ENCODE measurements around the gene TAOK1. TPM values are rescaled to one million over a fixed set of nuclear protein-coding genes. Genes with fewer than 3 reads are reported as not detected.
A peak's percentile ranks its signal among the peaks of the same experiment; 100 is the strongest.

Gene TAOK1
- total and polyA plus RNA-seq, 9 of the 15 experiments (the other 6 are each of a cell fraction or from before 2014, with no cell fraction given) = 3.2 to 33.1 (median 16.5) TPM

DNA sequence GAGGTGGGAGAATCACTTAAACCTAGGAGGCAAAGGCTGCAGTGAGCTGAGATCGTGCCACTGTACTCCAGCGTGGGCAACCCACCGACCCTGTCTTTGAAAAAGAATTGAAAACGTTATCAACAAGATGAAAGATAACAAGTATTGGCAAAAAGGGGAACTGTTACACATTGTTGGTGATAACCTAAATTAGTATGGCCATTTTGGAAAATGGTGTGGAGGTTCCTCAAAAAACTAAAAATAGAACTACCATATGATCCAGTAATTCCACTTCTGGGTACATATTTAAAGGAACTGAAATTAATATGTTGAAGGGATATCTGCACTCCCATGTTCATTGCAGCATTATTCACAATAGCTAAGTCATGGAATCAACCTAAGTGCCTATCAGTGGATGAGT, 115.7 kb downstream of the TAOK1 start:
- 47% methylated on average over 4 of the region's 4 CpGs for WGBS (ENCODE audit: insufficient coverage, low coverage, missing lambda C conversion rate)
- intact Hi-C loops (cut with micrococcal nuclease) = no loop called here
- no peak for FAIRE-seq

DNA sequence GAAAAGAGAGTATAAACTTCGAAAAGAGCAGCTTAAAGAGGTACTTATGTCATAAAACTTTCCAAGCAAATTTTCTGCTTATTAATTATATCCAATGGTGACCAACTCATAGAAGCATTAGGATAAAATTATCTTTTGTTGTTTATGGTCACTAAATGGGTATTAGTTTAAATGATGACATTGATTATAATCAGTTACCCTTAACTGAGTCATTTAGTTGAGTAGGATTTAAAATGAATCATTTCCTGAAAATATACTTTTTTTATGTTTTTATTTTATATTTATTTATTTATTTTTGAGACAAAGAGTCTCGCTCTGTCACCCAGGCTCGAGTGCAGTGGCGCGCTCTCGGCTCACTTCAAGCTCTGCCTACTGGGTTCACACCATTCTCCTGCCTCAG, 120.8 kb downstream of the TAOK1 start:
- POLR2A ChIA-PET = no interaction called here
- Histone ChIP-seq H3K4me1 (replicated peaks in 1 of 2; ENCODE audit: control insufficient read depth in 2 of 2, insufficient read depth in 2 of 2, low read length in 2 of 2) (no peaks in the 10 kb centered on the region), H2AFZ (ENCODE audit: low read depth, low read length) (no peak overlapping the region), H3K4me3 (no peak overlapping the region), H3K9me3 (replicated peaks; ENCODE audit: control insufficient read depth, insufficient read depth, low read depth, low read length) (no peaks in the 10 kb centered on the region), H3K36me3 (ENCODE audit: control insufficient read depth, insufficient read depth, low read length) (peaks cover 72% of the 10 kb centered on the region), H3K27ac (ENCODE audit: extremely low read depth, low read depth, low read length) (no peak overlapping the region), H3K9ac (ENCODE audit: insufficient read depth in 1 of 2, low read depth in 2 of 2, low read length in 2 of 2) (no peak overlapping the region), H3K9me1 (ENCODE audit: control insufficient read depth, insufficient read depth, low read length) (no peaks in the 10 kb centered on the region), H3K27me3 (ENCODE audit: control insufficient read depth in 2 of 2, insufficient read depth in 2 of 2, low read length in 2 of 2) (no peaks in the 10 kb centered on the region), H3K79me2 (ENCODE audit: control insufficient read depth, insufficient read depth, low read length) (no peaks in the 10 kb centered on the region), H4K20me1 (replicated peaks; ENCODE audit: control insufficient read depth, insufficient read depth, low read length) (no peaks in the 10 kb centered on the region), H3K4me2 (ENCODE audit: insufficient read depth, low read length) (no peak overlapping the region)
- CTCF ChIA-PET (ENCODE audit: low intra/inter-chr PET ratio) = no interaction called here
- 98% methylated on average over 6 of the region's 6 CpGs for WGBS (ENCODE audit: insufficient coverage, low coverage, missing lambda C conversion rate)
- in situ Hi-C loops (cut with MboI) = no loop called here
- no TSS peak for BruUV-seq (replicated peaks)
- FAIRE-seq = no peak
- TF ChIP-seq RBM15 (IDR thresholded peaks at IDR 0.05; ENCODE audit: insufficient read depth, low read length) (no peak), CCAR2 (IDR thresholded peaks at IDR 0.05; ENCODE audit: low read depth, low read length) (no peak), ZNF121 (CRISPR knock-in tag; conservative IDR thresholded peaks at IDR 0.05) (no peak), TBP (optimal IDR thresholded peaks at IDR 0.05; ENCODE audit: low read depth, low read length) (no peak), HMG20A (CRISPR knock-in tag; conservative IDR thresholded peaks at IDR 0.05) (no peak), BCL6 (CRISPR knock-in tag; IDR thresholded peaks at IDR 0.05) (no peak), NBN (IDR thresholded peaks at IDR 0.05; ENCODE audit: low read depth) (no peak), SMAD1 (IDR thresholded peaks at IDR 0.05; ENCODE audit: low read depth, low read length, partially characterized antibody) (no peak), CC2D1A (IDR thresholded peaks at IDR 0.05) (no peak), ARID2 (IDR thresholded peaks at IDR 0.05) (no peak)
- TF ChIP-seq, protein P1, sequence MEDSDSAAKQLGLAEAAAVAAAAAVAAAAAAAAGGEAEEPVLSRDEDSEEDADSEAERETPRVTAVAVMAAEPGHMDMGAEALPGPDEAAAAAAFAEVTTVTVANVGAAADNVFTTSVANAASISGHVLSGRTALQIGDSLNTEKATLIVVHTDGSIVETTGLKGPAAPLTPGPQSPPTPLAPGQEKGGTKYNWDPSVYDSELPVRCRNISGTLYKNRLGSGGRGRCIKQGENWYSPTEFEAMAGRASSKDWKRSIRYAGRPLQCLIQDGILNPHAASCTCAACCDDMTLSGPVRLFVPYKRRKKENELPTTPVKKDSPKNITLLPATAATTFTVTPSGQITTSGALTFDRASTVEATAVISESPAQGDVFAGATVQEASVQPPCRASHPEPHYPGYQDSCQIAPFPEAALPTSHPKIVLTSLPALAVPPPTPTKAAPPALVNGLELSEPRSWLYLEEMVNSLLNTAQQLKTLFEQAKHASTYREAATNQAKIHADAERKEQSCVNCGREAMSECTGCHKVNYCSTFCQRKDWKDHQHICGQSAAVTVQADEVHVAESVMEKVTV (CRISPR knock-in tag; IDR thresholded peaks at IDR 0.05) = no peak
- TF ChIP-seq, protein P2, sequence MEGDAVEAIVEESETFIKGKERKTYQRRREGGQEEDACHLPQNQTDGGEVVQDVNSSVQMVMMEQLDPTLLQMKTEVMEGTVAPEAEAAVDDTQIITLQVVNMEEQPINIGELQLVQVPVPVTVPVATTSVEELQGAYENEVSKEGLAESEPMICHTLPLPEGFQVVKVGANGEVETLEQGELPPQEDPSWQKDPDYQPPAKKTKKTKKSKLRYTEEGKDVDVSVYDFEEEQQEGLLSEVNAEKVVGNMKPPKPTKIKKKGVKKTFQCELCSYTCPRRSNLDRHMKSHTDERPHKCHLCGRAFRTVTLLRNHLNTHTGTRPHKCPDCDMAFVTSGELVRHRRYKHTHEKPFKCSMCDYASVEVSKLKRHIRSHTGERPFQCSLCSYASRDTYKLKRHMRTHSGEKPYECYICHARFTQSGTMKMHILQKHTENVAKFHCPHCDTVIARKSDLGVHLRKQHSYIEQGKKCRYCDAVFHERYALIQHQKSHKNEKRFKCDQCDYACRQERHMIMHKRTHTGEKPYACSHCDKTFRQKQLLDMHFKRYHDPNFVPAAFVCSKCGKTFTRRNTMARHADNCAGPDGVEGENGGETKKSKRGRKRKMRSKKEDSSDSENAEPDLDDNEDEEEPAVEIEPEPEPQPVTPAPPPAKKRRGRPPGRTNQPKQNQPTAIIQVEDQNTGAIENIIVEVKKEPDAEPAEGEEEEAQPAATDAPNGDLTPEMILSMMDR (IDR thresholded peaks at IDR 0.05 in 2 of 3, conservative IDR thresholded peaks at IDR 0.05 in 1 of 3; ENCODE audit: insufficient read depth in 2 of 3, low read depth in 1 of 3, low read length in 3 of 3) = no peak
- no peak for DNase-seq (ENCODE audit: extremely low read depth in 1 of 4, low spot score in 3 of 4)
- no peak for ATAC-seq
- intact Hi-C loops (cut with micrococcal nuclease) = no loop called here

More for the DNA sequence above, 115.7 kb downstream of the TAOK1 start:
- TF ChIP-seq ZFPM2 (CRISPR knock-in tag; IDR thresholded peaks at IDR 0.05) (no peak), BRCA1 (IDR thresholded peaks at IDR 0.05) (no peak), BRCA1 (CRISPR knock-in tag; IDR thresholded peaks at IDR 0.05) (no peak), SPI1 (IDR thresholded peaks at IDR 0.05; ENCODE audit: borderline replicate concordance, low read depth, low read length) (peak; percentile 56; the same call in 1 of the 2 replicates)
- no TSS peak for BruUV-seq (replicated peaks)
- no peaks in the 10 kb centered on the region for H3K9me3 ChIP-seq (replicated peaks; ENCODE audit: control insufficient read depth, insufficient read depth, low read depth, low read length)
- ChIA-PET POLR2A (interaction anchor here (0.6 to 1.3 kb wide), 2 partner anchors 14 to 20 kb away, joined by 3 read pairs; no protein-coding TSS in a partner anchor), CTCF (ENCODE audit: low intra/inter-chr PET ratio) (no interaction called here)
- H2AFZ ChIP-seq (ENCODE audit: low read depth, low read length) = no peak overlapping the region
- H3K9me1 ChIP-seq (ENCODE audit: control insufficient read depth, insufficient read depth, low read length) = no peaks in the 10 kb centered on the region
- in situ Hi-C loops (cut with MboI) = no loop called here
- no peak for ATAC-seq
- DNase-seq (ENCODE audit: extremely low read depth in 1 of 4, low spot score in 3 of 4) = no peak
- no peaks in the 10 kb centered on the region for H3K79me2 ChIP-seq (ENCODE audit: control insufficient read depth, insufficient read depth, low read length)
- peaks cover 72% of the 10 kb centered on the region for H3K36me3 ChIP-seq (ENCODE audit: control insufficient read depth, insufficient read depth, low read length)
- no peak overlapping the region for H3K4me2 ChIP-seq (ENCODE audit: insufficient read depth, low read length)
- no peaks in the 10 kb centered on the region for H4K20me1 ChIP-seq (replicated peaks; ENCODE audit: control insufficient read depth, insufficient read depth, low read length)
- H3K4me3 ChIP-seq = no peak overlapping the region
- H3K4me1 ChIP-seq (replicated peaks in 1 of 2; ENCODE audit: control insufficient read depth in 2 of 2, insufficient read depth in 2 of 2, low read length in 2 of 2) = no peaks in the 10 kb centered on the region
- H3K27me3 ChIP-seq (ENCODE audit: control insufficient read depth in 2 of 2, insufficient read depth in 2 of 2, low read length in 2 of 2) = no peaks in the 10 kb centered on the region
- H3K9ac ChIP-seq (ENCODE audit: insufficient read depth in 1 of 2, low read depth in 2 of 2, low read length in 2 of 2) = no peak overlapping the region
- H3K27ac ChIP-seq (ENCODE audit: extremely low read depth, low read depth, low read length) = no peak overlapping the region

All from K562 (cell line).